GM18907 (cell line): Measurements from ENCODE around the gene SNAI3.
"Not testable (repeated sequence)": the region's sequence is repeated elsewhere in the genome, so short reads cannot be mapped to it uniquely, and the experiment has no call there.

Experiments
- ATAC-seq: cut with Tn5 transposase; IDR thresholded peaks from one replicate; pipeline ENCODE4 v1.9.1; 2021; ENCODE audit warnings: mild to moderate bottlenecking, moderate library complexity; ENCODE audit not compliant: unreplicated experiment

The SNAI3 gene

GRCh38 chr16:88671806-88672205 lies 14.5 kb downstream of the SNAI3 start:
- no peak for ATAC-seq

- no peak for ATAC-seq
Observed at GRCh38 chr16:88669980-88670379, 16.3 kb downstream of the SNAI3 start.

GRCh38 chr16:88669493-88669892 lies 16.8 kb downstream of the SNAI3 start:
- not testable (repeated sequence) for ATAC-seq

- ATAC-seq, result no peak
Observed at GRCh38 chr16:88667461-88667860, 18.8 kb downstream of the SNAI3 start.

- ATAC-seq, result no peak
Observed at GRCh38 chr16:88665570-88665969, 20.7 kb downstream of the SNAI3 start.

- no peak for ATAC-seq
Observed at GRCh38 chr16:88665148-88665547, 21.2 kb downstream of the SNAI3 start.

- peak; percentile 89 for ATAC-seq
Observed at GRCh38 chr16:88662843-88663606, 23.3 kb downstream of the SNAI3 start, which contains the start of gene MVD. MVD (minus strand) TSS chr16:88663091; CDS start chr16:88663080, 11 bp downstream.

- ATAC-seq, result peak; percentile 9
Observed at GRCh38 chr16:88662222-88662842, 24.0 kb downstream of the SNAI3 start.

- no peak for ATAC-seq
Observed at GRCh38 chr16:88661468-88661867, 24.8 kb downstream of the SNAI3 start.

- no peak for ATAC-seq
Observed at GRCh38 chr16:88659160-88659559, 27.1 kb downstream of the SNAI3 start.

- ATAC-seq, result no peak
Observed at GRCh38 chr16:88658714-88659113, 27.6 kb downstream of the SNAI3 start.

- no peak for ATAC-seq
Observed at GRCh38 chr16:88657371-88657770, 28.9 kb downstream of the SNAI3 start.

GRCh38 chr16:88656291-88656980 lies 29.9 kb downstream of the SNAI3 start:
- no peak for ATAC-seq

GRCh38 chr16:88655733-88656281 lies 30.5 kb downstream of the SNAI3 start:
- ATAC-seq, result no peak

GRCh38 chr16:88655053-88655732 lies 31.1 kb downstream of the SNAI3 start:
- ATAC-seq, result no peak

GRCh38 chr16:88654363-88655052 lies 31.8 kb downstream of the SNAI3 start:
- ATAC-seq, result no peak

GRCh38 chr16:88653596-88654362 lies 32.5 kb downstream of the SNAI3 start:
- no peak for ATAC-seq

- ATAC-seq, result no peak
Observed at GRCh38 chr16:88653101-88653500, 33.2 kb downstream of the SNAI3 start.

- no peak for ATAC-seq
Observed at GRCh38 chr16:88652762-88653063, 33.6 kb downstream of the SNAI3 start.
